ENCODE results near the gene ETS1. TPM values are rescaled to one million over a fixed set of nuclear protein-coding genes. Genes with fewer than 3 reads are reported as not detected.

ETS1 gene
- total RNA-seq, 2 donors from 2014 or later, result 34.3 to 36.4 TPM

DNA sequence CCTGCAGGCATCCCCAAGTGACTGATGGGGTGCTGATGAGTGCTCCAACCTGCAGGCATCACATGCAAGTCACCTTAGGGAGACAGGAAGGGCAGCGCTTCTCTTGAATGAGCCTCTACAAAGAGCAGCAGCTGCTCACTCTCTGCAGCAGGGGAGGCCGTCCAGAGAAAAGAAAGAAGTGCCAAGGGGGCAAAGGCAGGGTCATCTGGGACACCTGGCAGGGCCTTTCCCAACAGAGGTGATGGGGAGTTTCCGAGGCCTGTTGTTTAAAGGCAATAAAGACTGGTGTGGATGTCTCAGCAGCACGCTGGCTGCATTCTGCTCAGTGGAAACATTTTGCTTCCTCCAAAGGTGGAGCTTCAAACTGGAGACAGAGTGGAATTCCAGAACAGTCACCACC lies 113.7 kb downstream of the ETS1 start:
- H3K36me3 Mint-ChIP-seq (ENCODE audit: low read depth), result peaks cover 20% of the 10 kb centered on the region
- no peak overlapping the region for H3K27ac Mint-ChIP-seq
- peaks cover 20% of the 10 kb centered on the region for H3K4me1 ChIP-seq (ENCODE audit: control insufficient read depth, insufficient read depth, low read length)
- peaks cover 37% of the 10 kb centered on the region for H3K36me3 ChIP-seq (ENCODE audit: control insufficient read depth, insufficient read depth, low read length)
- no peak overlapping the region for H3K4me3 Mint-ChIP-seq
- WGBS, 2 experiments (ENCODE audit: insufficient coverage in 1 of 2, insufficient read length in 1 of 2), result 92 to 95% methylated on average over 2 to 4 of the region's 4 CpGs
- H3K9me3 ChIP-seq (ENCODE audit: control insufficient read depth, low read length), result no peaks in the 10 kb centered on the region
- no peak overlapping the region for H3K4me3 ChIP-seq (ENCODE audit: low read length)
- DNase-seq, result no peak
- H3K9me3 Mint-ChIP-seq, result no peaks in the 10 kb centered on the region
- H3K27ac ChIP-seq (ENCODE audit: low read depth, low read length), result no peak overlapping the region
- H3K9ac ChIP-seq (ENCODE audit: extremely low read depth, low read length, poor library complexity, severe bottlenecking), result no peak overlapping the region
- peaks cover 31% of the 10 kb centered on the region for H3K4me1 Mint-ChIP-seq
- TF ChIP-seq, protein P1, sequence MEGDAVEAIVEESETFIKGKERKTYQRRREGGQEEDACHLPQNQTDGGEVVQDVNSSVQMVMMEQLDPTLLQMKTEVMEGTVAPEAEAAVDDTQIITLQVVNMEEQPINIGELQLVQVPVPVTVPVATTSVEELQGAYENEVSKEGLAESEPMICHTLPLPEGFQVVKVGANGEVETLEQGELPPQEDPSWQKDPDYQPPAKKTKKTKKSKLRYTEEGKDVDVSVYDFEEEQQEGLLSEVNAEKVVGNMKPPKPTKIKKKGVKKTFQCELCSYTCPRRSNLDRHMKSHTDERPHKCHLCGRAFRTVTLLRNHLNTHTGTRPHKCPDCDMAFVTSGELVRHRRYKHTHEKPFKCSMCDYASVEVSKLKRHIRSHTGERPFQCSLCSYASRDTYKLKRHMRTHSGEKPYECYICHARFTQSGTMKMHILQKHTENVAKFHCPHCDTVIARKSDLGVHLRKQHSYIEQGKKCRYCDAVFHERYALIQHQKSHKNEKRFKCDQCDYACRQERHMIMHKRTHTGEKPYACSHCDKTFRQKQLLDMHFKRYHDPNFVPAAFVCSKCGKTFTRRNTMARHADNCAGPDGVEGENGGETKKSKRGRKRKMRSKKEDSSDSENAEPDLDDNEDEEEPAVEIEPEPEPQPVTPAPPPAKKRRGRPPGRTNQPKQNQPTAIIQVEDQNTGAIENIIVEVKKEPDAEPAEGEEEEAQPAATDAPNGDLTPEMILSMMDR (conservative IDR thresholded peaks at IDR 0.05), result no peak
- H3K27me3 ChIP-seq (ENCODE audit: control insufficient read depth, insufficient read depth, low read length, poor library complexity, severe bottlenecking), result no peaks in the 10 kb centered on the region
- no peaks in the 10 kb centered on the region for H3K27me3 Mint-ChIP-seq (ENCODE audit: insufficient read depth)

DNA sequence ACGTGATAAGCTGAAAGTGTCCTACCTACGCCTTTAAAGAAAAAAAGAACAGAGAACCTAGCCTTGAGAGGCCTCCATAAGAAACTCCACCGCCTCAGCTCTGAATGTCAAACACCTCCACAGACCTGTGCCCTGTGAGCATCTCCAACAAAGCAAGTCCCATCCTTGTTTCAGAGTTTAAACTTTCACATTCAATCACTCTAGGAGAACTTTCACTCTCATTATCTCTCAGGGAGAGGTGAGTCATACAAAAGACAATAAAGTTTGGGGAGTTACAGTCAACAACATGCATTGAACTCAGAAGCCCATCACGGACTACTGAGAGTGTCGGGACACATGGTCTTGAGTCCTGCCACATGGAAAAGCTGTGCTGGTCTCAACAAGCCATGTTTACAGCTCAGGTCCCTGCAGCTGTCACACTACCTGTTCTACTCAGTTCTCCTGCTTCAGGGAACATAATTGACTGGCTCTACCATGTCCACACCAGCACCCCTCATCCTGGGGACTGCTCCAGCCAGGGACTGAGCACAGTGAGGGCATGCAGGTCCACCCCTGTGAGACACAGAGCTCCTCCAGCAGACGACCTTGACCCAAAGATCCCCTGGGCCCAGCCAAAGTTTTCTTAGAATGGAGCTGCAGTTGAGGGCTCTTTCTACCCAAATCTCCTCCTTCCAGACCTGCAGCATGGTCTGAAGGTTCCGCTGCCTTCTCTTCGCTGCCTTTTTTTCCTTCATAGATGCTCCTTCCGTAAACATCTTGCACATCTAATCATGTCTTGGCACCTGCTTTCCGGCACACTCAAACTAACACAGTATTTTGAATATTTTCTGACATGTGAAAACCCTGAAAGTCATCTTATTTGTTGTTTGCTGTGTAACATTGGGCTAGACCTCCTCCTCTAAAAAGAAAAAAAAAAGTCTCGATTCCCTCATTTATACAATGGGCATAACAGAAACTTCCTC lies 114.9 kb downstream of the ETS1 start:
- no peaks in the 10 kb centered on the region for H3K27me3 Mint-ChIP-seq (ENCODE audit: insufficient read depth)
- Histone ChIP-seq H3K27me3 (ENCODE audit: control insufficient read depth, insufficient read depth, low read length, poor library complexity, severe bottlenecking) (no peaks in the 10 kb centered on the region), H3K36me3 (ENCODE audit: control insufficient read depth, insufficient read depth, low read length) (peaks cover 37% of the 10 kb centered on the region), H3K4me3 (ENCODE audit: low read length) (no peak overlapping the region), H3K9me3 (ENCODE audit: control insufficient read depth, low read length) (no peaks in the 10 kb centered on the region), H3K27ac (ENCODE audit: low read depth, low read length) (no peak overlapping the region), H3K4me1 (ENCODE audit: control insufficient read depth, insufficient read depth, low read length) (peaks cover 20% of the 10 kb centered on the region), H3K9ac (ENCODE audit: extremely low read depth, low read length, poor library complexity, severe bottlenecking) (no peak overlapping the region)
- no peak for DNase-seq
- H3K27ac Mint-ChIP-seq, result no peak overlapping the region
- peaks cover 30% of the 10 kb centered on the region for H3K4me1 Mint-ChIP-seq
- no peaks in the 10 kb centered on the region for H3K9me3 Mint-ChIP-seq
- H3K4me3 Mint-ChIP-seq, result no peak overlapping the region
- WGBS, 2 experiments (ENCODE audit: insufficient coverage in 1 of 2, insufficient read length in 1 of 2), result 93 to 100% methylated on average over 8 to 10 of the region's 11 CpGs
- H3K36me3 Mint-ChIP-seq (ENCODE audit: low read depth), result peaks cover 20% of the 10 kb centered on the region
- TF ChIP-seq, protein P1 (conservative IDR thresholded peaks at IDR 0.05), result no peak

DNA sequence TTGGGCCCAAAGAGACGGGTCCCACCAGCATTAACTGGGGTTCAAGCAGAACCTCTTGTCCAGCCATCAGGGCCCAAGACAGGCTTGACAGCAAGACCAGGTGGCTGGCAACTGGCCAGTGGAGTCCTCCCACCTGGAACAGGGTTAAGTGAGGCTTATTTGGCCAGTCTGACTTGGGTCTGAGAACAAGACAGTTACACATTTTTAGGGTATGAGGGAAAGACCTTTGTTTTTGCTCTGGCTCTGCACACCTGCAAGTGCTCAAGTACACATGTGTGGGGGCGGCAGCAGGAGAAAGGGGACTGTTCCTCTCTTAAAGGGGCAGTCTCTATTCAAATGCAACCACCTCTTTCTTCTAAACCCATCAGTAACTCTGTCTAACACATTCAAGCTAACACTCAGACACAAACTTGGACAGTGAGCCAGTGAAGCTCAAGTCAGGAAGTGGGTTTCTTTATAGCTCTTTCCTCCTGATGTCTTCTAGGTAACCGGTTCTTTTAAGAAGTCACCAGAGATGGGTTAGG lies 116.2 kb downstream of the ETS1 start:
- H3K36me3 Mint-ChIP-seq (ENCODE audit: low read depth), result peaks cover 19% of the 10 kb centered on the region
- H3K4me1 ChIP-seq (ENCODE audit: control insufficient read depth, insufficient read depth, low read length), result peaks cover 12% of the 10 kb centered on the region
- no peak overlapping the region for H3K9ac ChIP-seq (ENCODE audit: extremely low read depth, low read length, poor library complexity, severe bottlenecking)
- no peaks in the 10 kb centered on the region for H3K27me3 ChIP-seq (ENCODE audit: control insufficient read depth, insufficient read depth, low read length, poor library complexity, severe bottlenecking)
- peaks cover 22% of the 10 kb centered on the region for H3K4me1 Mint-ChIP-seq
- H3K27ac Mint-ChIP-seq, result no peak overlapping the region
- no peaks in the 10 kb centered on the region for H3K9me3 Mint-ChIP-seq
- H3K36me3 ChIP-seq (ENCODE audit: control insufficient read depth, insufficient read depth, low read length), result peaks cover 30% of the 10 kb centered on the region
- no peak overlapping the region for H3K4me3 Mint-ChIP-seq
- DNase-seq, result no peak
- no peaks in the 10 kb centered on the region for H3K27me3 Mint-ChIP-seq (ENCODE audit: insufficient read depth)
- H3K4me3 ChIP-seq (ENCODE audit: low read length), result no peak overlapping the region
- no peak overlapping the region for H3K27ac ChIP-seq (ENCODE audit: low read depth, low read length)
- 97 to 100% methylated on average over 1 to 3 of the region's 3 CpGs for WGBS, 2 experiments (ENCODE audit: insufficient coverage in 1 of 2, insufficient read length in 1 of 2)
- TF ChIP-seq, protein P1 (conservative IDR thresholded peaks at IDR 0.05), result no peak
- H3K9me3 ChIP-seq (ENCODE audit: control insufficient read depth, low read length), result no peaks in the 10 kb centered on the region
